SHP77 treated with DMSO at 0.1 percent for 48 hours (cell line): ENCODE measurements around the gene JPH4.

Experiments
- DNase-seq: peaks from one replicate; lab custom pipeline; 2025; lab: John Stamatoyannopoulos, UW

Gene JPH4

DNA sequence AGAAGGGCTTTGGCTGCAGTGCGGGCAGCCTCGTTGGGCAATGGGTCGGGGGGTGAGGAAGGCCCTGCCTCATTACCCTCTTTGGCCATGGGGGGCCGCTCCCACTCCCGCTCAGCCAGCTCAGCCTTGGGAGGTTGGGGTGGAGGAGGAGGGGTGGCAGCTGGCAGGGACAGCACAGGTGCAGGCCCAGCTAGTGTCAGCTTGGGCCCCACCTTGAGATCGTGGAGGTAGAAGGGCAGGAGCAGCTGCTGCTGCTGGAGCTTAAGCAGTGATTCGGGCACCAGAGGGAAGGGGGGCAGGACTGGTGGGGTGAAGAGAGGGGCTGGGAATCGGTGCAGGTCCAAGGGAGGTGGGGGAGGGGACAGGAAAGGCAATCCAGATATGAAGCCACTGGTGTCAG lies 53.0 kb downstream of the JPH4 start:
- DNase-seq, result no peak

DNA sequence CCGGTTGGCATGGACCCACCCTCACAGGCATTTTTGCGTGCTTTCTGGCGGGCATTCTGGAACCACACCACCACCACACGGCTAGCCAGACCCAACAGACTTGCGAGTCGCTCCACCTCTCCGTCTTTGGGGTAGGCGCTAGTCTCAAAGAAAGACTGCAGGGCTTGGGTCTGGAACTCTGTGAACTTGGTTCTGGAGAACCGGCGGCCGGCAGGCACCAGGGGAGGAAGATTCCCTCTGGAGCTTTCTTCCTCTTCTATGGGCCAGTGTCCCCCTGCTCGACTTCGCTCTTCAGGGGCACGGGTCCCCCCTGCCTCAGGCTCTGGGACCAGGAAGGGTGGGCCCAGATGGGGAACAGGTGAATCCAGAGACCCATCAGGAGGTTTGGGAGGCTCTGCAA lies 53.6 kb downstream of the JPH4 start:
- no peak for DNase-seq

GRCh38 chr14:23523229-23524016 lies 55.2 kb downstream of the JPH4 start:
- no peak for DNase-seq

GRCh38 chr14:23522643-23523198 lies 55.9 kb downstream of the JPH4 start:
- DNase-seq, result no peak

DNA sequence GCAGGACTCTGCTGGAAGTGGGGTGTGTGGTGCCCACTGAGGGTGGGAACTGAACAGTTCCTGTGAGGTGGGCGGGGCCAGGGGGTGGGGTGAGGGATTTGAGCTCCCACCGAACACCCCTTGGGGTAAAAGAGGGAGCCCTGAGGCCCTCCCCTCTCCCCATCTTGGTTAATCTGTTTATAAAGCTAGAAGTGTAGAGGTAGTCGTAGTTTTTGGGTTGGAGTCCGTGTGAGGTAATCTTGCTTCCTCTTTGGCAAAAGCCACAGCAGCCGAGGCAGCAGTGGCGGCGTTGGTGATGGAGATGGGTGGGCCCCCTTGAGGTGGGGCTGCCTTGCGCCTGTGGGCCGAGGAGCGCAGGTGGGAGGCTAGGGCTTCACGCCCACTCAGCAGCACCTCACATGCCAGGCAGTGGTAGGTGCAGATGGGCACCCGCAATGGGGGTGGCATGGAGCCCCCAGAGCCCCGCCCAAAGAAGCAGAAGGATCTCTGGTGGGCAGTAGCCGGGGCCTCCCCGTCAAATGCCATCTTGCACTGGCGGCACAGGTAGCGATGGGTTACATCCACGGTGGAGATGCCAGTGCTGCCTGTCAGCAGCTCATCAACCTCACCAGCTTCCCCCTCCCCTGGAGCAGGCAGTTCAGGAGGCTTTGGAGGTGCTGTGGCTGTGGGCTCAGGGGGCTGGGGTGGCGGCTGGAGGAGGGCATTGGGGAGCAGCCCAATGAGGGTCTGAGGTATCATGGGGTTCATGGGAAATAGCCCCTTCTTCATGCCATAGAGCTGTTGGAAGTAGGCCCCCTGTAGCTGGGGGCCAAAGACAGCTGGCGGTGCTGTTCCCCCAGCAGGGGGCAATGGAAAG lies 56.6 kb downstream of the JPH4 start:
- DNase-seq, result no peak

GRCh38 chr14:23520899-23521533 lies 57.6 kb downstream of the JPH4 start:
- DNase-seq, result no peak

DNA sequence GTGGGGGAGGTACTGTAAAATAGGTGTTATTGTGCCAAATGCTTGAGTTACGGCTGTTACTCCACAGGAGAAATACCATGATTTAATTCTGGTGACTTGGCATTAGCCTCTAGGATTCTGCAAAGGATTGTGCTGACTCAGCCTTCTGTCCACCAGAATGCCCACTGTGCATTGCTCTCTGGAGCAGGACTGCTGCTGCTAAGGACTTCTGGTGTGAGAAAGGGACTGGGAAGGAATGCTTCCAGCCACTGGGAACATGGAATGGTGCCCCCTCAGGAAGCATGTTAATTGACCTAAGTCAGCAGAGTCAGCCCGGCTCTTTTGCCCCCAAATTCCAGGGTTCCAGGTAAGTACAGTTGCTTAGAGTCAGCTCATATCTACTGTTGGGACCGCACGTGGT lies 59.9 kb downstream of the JPH4 start:
- no peak for DNase-seq
